ENCODE measurements around the gene PLEKHA6.
A peak's percentile ranks its signal among the peaks of the same experiment; 100 is the strongest.

The PLEKHA6 gene

DNA sequence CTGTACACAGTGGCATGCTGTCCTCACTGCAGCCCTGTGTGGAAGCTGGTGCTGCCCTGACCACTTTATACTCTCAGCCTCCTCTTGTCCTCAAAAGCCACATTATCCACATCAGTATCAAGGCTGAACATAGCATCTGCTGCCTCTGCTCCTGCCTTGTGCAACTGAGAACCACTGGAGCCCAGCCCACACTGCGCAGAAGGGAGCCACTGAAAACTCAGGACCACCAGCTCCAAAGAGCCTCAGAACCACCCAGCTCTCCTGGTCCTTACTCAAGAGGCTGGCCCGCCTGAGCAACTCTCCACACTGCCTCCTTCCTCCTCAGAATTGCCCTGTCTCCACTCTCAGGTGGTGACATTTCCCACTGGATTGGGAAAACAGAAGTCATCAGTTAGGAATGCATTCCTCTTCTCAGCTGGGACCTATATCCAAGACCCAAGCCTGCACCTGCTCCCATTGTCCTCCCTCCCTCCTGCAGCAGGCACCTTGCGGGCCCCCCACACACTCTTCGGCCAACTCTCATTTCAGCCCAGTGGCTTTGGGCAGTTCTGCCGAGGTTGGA lies 156.4 kb downstream of the PLEKHA6 start:
- DNase-seq = no peak

DNA sequence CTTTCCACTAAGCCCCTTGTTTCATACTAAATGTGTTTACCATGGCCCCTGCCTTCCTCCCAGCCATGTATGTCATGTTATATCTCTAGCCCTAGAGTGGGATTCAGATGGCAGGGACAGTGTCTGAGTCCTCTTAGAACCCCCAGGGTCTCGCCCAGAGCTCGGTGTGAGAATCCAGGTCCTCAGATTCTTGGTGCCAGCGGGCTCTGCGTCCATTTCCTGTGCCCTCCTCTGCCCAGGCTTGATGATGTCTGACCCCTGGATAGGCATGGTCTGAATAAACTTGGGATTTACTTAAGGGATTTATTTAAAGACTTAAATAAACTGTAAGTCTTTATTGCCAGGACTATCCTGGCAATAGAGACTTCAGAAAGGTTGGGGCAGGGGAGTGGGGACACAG lies 157.2 kb downstream of the PLEKHA6 start:
- DNase-seq = no peak

DNA sequence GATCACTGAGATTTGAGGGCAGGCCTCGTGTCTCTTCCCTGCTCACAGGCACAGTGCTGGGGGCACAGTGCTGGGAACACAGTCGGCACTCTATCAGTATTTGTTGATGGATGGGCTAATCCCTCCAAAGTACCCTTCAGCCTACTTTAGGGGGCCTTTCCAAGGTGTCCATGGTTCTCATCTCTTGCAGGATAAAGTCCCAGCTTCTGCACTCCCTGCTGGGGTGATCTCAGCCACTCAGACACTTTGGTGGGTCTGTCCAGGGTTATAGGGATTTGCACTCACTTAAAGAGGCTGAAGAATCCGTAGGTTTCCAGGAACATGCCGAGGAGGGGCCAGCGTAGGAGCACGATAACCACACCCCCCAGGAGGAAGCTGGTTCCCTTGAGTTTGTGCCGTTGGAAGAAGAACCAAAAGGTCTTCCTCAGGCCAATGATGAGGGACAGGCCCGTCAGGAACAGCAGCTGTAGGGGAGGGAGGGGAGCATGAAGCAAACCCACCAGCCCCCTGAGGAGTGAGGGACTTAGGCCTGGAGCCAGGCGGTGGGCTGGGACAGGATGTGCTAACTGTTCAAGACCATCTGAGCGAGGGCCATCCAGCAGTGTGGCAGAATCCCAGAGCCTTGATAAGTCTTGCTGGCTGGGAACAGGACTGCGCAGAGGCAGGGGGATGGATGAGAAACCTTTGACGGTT lies 158.2 kb downstream of the PLEKHA6 start:
- DNase-seq = no peak

DNA sequence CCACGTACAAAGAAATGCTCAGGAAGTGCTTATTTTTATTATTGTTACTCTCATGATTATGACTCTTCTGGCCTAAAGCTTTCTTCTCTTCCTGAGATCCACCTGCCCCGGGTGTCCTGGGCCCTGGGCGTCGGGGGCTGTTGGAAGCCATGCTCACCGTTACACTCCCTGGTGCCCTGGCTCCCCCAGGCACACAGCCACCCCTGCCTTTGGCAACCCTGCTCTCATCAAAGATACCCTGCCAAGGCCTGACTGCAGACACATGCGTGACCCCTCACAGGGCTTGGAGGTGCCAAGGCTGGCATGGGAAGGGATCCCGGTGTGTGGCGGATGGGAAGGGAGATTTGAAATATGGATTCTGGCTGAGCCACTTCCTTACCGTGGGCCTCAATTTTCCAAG lies 160.2 kb downstream of the PLEKHA6 start:
- no peak for DNase-seq

DNA sequence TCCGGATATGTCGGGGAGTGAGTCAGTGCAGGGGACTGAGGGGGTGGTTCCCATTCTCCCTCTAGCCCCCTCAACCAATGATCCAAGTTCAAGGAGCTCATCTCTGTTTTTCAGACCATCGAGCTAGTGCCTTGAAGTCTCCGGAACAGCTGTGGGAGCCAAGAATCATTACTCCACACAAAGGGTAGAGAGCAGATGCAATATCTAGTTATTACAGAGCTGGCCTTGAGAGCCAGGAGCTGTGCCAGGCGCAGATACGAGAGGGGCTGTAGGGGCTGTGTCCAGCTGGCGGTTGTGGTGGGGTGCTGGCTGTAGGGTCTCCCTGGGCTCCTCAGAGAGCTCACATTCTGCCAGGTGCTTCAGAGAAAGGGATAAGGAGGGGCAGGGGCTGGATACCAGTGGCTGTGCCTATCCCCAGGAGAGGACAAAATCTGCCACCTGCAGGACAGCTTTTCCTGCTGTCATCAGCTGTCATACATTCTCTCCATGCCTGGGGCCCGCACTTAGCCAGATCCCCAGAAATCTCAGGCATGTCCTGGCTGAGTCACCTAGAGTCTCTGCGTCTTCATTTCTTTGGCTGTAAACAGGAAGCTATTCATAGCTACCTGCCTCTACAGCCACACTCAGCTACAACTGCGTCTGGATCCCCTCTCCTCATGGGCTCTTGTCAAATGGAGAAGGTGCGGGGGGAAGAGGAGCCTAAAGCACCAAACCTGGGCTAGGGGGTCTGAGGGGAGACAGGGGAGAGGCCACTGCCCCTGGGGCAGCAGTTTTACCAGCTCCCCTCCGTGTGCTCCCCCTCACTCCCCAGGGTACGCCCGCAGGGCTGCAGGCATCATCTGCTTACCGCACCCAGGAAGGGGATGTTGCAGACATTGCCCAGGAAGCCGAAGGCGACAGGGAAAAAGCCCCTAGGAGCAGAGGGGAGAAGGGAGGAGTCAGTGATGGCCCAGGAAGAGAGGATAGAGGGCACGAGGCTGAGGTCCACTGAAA lies 161.1 kb downstream of the PLEKHA6 start:
- no peak for DNase-seq

DNA sequence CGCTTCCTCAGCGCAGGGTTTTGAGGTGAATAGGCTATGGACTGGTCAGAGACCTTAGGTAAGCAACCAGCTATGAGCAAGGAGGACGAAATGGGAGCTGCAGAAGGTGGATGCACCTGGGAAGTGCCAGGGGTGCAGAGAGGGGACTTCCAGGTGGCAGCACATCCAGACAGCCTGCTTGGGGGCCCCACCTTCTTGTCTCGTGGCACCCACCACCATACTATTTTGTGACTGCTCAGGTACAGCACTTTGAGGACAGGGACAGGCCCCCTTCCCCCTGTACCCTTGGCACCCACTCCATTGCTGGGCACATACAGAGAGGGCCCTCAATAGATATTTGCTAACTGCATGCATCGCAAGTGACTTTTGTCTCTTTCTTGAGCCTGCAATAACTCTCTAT lies 162.7 kb downstream of the PLEKHA6 start:
- no peak for DNase-seq

DNA sequence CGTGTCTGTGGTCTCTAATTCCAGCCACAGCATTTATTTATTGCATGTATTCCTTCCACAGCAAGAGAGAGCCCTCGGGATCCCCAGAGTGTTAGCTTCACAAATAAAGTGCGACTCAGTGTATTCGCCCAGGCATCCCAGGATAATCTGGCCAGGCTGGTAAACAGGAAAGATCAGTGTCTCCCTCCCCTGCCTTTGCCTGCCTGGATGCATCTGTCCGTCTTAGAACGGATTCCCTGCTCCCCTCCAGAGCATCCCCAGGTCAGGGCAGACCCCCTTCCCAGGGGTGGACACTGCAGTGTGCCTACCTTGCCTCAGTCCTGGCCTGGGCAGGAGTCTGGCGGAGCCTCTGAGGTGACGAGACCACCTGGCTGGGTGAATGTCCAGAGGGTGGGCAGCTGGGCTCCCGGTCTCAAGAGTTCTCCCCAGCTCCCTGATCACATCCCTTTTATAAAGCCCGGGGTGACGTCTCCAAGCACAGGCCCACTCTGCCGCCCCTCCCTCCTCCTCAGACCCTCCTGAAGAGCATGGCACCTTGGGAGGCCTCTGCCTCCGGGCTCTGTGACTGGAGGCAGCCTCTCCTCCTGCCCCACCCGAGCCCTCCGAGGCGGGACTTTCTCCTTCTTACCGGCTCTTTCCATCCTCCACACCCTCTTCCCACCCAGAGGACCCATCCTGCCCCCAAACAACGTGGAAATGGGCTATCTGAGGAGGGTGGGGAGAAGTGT lies 163.5 kb downstream of the PLEKHA6 start, which contains the start of gene KISS1:
TSS of gene KISS1 (minus strand) at position 424 of the 728 bp plus-strand sequence. CDS start 3,615 bp downstream, outside the sequence.
- no peak for DNase-seq

DNA sequence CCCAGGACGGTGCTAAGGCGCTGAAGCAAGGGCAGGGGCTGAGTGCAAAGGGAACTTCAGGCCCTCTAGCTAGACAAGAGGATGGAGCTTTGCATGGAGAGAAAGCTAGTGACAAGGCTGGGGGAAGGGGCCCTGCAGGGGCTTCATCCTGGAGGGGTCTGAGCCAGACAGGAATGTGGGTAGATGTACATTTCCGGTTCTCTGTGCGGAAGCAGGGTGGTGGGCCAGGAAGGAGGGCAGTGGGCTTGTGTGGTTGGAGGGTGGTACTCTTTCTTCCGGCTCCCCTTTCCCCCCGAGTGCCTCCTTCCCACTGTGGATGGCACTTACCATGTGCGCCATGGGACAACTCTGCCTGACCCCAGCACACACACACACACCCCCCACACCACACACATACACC lies 165.0 kb downstream of the PLEKHA6 start:
- DNase-seq = no peak

DNA sequence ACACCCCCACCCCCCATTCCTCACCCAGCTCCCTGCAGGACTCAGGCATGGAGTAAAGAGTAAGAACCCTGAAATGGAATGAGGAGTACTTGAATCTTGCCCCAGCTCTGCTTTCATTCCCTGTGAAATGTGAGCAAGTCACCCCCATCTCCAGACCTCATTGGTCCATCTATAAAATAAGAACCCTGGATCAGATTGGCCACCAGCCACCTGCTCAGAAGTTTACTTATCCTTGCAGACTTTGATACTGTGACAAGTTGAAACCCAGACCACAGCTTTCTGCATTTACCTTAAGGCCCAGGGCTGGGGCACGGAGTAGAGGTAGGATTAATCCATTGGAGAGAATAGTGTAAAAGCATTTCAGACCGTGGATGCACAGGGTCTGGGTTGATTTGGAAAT lies 165.6 kb downstream of the PLEKHA6 start:
- DNase-seq = no peak

DNA sequence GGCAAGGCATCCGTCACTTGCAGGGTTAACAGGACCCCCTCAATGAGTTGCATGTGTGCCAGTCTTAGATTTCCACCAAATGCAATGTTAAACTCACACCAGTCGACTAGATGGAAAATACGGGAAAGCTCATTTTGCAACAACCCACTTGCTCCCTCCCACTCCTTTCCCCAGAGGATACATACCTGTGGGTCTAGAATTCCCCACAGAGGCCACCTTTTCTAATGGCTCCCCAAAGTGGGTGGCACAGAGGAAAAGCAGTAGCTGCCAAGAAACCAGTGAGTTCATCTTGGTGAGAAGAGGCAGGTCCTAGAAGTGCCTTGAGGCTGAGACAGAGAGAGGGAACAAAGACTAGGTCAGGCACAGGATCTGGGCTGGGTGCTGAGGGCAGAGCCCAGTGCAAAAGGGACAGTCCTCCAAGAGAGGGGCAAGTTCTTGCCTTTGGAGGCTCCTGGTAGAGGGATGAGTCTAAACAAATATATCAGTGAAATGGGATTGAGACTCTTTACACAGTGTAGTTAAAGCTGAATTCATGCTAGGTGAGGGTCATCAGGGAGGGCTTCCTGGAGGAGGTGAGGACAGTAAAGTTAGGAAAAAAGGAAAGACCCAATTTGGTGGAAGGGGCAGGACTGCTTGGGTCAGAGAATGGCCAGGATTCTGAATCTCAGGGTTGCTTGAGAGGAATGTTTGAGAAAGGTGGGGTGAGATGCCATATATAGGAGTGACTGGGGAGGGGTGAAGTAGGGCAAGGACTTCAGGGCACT lies 167.0 kb downstream of the PLEKHA6 start:
- no peak for DNase-seq

DNA sequence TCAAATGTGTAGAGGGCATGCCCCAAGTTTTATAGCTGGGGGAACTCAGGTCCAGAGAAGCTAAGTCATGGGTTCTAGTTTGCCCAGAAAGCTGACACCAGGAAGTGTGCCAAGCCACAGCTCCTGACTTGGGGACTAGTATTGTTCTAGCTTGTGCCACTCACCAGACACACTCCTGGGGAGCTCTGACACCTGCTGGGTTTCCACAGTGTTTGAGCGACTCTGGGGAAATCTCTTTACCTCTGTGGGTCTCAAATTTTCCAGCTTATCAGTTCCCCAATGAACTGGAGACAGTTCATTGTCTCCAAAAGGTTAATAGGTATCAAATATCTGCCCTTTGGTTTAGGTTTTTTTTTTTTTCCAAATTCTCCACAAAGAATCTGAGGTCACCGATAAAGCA lies 167.7 kb downstream of the PLEKHA6 start:
- no peak for DNase-seq

DNA sequence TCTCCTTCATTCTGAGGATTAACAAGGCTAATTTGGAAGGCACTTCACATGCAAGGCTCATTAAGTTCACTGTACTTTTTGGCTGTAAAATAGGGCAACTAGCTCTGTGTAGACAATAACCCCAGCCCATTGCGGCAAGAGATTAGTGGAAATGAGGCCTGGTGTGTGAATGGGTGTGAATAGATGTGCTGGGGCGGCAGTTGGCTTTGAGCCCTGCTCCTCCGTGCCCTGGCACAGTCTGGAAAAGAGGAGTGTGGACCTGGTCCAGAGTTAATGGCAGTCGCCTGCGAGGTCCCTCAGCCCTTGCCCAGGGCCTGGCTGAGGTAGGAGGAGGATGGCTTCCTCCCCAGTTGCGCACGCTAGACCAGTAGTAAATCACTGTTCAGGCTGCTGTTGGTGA lies 168.3 kb downstream of the PLEKHA6 start:
- DNase-seq = no peak

DNA sequence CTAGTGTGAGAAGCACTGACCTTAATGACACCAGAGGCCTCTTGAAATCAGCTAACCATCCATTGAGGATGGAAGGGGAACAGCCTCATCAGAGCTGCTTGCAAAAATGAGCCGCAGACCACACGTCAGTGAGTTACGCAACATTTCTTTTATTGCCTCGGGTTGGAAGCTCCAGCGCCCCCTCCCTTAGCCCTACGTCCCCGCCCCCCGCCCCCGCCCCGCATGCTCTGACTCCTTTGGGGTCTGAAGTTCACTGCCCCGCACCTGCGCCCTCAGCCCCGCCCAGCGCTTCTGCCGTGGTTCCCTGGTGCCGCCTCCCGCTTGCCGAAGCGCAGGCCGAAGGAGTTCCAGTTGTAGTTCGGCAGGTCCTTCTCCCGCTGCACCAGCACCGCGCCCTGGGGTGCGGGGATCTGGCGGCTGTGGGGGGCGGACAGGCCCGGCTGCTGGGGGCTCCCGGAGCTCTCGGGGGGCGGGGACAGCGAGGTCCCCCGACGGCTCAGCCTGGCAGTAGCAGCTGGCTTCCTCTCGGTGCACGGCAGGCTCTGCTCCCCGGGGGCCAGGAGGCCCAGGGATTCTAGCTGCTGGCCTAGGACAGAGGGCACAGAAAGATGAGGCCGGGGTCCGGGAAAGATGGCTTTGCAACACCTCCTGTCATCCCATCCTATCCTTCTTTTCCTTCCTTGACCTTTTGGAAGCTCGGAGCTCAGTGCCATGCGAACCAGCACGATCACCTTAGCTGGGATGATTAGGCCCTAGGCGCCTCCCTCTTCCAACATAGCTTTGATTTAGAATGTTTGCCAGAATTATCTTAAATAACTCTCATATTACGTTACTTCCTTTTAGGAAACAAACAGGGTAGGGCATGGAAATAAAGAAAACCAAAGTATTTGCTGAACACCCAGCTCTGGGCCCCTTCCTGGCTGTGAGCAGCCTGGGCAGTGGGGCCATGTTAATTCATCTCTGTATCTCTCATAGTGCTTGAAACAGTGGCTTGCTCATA lies 169.2 kb downstream of the PLEKHA6 start:
- peak; percentile 13 to 18 for DNase-seq

DNA sequence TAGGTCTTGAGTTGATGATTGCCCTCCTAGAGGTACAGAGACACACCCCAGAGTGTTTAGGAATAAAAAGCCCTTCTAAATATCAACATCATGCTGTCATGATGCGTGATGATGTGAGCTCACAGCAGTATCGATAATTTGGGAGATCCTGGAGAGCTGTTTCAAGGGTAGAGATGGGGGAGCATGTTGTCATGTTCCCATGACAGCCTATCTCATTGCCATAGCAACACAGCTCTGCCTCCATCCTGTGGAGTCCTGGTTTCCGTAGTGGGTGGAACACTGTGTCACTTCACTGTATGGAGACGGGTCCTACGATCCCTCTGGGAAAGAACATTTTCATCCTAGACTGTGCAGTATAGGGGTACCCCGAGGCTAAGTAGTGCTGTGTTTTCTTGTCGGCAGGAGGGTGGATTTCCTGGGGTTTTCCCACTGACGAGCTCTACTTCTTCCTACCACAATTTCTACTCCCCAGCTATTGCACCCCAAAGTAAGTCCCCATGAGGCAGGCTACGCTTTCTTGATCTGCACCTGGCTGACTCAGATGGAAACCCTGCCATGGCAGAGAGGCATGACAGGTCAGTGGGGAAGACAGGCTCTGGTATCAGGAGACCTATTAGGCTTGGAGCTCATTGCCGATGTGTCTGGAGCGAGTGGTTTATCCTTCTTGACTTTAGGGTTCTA lies 170.6 kb downstream of the PLEKHA6 start:
- DNase-seq = no peak

DNA sequence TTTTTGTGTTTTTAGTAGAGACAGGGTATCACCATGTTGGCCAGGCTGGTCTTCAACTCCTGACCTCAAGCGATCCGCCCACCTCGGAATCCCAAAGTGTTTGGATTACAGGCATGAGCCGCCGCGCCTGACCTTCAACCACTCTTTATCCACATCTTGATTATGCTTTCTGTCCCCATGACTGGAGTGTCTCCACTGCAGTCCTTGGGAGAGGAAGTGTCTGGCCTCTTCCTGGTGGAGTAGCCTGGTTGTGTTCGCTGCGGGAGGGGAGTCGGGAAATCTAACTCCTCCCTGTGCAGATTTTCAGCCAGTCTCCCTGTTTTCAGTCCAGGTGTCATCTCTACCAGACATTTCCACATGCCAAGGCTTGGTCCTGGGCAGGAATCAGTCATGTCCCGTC lies 173.1 kb downstream of the PLEKHA6 start:
- no peak for DNase-seq

DNA sequence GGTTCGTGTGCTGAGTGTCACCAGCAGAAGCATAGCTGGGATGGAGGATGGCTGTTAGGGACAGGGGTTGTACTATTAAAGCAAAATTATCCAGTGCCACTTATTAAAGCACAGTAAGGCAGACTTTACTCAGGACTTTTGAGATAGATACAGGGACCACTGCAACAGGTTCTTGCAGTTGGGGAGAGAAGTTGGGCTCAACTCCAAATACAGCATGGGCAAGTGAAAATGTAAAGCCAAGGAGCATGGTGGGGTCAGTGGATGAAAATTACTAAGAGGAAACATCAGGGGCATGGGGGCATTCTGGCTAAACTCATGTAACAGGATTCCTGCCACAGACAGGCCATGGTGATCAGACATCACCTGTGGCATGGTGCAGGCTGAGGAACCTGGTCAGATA lies 178.6 kb downstream of the PLEKHA6 start:
- no peak for DNase-seq

DNA sequence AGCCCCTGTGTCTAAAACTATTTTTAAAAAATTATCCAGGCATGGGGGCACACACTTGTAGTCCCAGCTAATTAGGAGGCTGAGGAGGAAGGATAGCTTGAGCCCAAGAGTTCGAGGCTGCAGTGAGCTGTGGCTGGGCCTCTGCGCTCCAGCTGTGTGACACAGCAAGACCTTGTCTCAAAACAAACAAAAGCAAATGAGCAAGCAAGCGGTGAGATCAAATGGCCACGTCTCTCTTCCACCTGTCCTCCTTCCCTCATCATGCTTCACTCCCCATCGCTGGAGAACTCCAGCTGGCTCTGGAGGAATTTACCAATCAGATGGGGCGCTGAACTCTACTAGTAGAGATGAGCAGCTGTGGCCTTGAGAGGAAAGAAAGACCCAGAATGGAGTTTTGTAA lies 179.6 kb downstream of the PLEKHA6 start:
- DNase-seq = no peak

DNA sequence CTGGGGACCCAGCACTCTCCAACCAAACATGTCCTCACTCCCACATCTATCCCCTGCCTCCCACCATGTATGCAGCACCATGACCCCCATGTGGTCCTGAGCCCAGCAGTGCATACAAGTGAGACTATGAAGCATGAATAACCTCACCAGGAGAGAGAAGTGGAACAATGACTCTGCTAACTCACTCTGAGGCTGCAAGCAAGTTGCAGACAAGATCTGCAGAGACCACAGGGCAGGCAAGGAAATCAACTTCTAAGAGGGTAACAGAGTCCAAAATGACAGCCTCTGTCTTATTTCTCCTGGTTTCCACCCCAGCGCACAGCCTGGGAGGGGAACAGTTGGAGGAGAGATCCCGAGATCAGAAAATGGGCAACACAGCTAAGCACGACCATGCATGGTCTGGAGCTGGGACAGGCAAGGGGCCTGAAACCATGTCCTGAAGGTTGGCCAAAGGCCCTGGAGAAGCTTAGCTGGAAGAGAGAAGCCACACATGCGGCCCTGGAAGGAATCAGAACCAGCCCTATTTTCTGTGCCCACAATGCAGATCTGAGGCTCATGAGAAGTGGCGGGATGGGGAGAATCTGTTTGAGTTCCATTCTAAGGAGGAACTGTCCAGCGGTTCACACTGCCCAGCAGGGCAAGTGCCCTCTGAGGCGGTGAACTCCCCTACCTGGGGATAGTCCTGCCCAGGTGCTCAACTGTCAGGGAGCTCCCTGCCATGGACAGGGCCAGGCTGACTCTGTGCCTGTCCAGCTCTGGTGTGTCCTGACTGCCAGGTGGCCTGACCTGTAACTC lies 181.0 kb downstream of the PLEKHA6 start:
- no peak for DNase-seq

DNA sequence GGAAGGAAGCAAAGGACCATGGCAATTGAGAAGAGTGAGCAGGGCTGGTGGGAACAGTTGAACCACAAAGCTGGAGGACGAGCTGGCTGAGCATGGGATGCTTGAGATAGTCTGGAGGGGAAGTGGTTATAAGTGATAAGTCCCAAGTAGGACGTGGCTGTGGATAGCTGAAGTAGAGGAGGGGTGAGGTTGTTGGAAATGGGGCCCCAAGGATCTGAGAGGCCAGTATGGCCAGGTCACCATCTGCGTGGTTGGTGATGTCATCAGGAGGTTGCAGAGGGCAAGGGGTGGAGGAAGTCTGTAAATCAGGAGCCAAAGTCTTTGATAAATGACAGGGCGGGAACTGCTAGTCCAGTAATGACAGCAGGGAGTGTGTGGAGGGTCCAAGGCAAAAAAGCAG lies 182.6 kb downstream of the PLEKHA6 start:
- no peak for DNase-seq

Measured in NCI-H1930 (cell line).